T-helper 2 cell (primary cell): ENCODE data around the gene TPRG1L.
"Not testable (repeated sequence)": the region's sequence is repeated elsewhere in the genome, so short reads cannot be mapped to it uniquely, and the experiment has no call there.

Experiments used
- DNase-seq, 5 experiments: peaks; one replicate each; pipeline versions ENCODE4 v3.0.0 to v3.0.0-alpha.2; 2012 to 2022

TPRG1L gene

DNA sequence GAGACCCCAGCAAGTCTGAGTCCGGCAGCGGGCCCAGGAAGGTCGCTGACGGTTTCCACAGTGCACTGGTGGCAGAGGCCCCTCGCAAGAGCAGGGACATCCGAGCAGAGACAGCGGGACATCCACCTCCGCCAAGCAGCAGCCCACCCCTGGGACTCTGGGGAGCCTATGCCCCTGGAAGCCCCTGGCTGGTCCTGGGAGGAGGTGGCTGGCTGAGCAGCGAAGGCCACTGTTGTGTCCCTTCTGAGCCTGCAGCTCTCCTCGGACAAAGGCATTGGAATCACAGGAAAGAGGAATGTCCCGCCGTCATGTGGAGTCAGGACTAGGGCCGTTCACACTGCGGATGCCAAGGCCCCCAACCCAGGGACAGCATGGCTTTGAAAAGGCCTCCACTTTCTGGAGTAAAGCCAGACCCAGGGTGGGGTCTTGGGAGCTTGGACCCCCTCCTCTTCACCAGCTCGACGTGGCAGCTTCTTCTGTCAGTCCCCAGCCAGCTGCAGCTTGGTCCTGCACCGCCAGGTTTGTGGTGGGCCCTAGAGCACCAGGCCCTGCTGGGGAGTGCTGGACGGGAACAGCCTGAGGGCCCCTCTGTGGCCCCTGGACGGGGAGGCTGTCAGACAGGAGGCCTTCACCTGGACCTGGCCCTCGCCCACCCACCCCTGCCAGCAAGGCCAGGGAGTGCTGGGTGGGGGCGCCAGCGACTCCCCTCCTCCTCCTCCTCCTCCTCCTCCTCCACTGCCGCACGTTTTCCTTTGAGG, 14.9 kb upstream of the TPRG1L start:
- DNase-seq = no peak

DNA sequence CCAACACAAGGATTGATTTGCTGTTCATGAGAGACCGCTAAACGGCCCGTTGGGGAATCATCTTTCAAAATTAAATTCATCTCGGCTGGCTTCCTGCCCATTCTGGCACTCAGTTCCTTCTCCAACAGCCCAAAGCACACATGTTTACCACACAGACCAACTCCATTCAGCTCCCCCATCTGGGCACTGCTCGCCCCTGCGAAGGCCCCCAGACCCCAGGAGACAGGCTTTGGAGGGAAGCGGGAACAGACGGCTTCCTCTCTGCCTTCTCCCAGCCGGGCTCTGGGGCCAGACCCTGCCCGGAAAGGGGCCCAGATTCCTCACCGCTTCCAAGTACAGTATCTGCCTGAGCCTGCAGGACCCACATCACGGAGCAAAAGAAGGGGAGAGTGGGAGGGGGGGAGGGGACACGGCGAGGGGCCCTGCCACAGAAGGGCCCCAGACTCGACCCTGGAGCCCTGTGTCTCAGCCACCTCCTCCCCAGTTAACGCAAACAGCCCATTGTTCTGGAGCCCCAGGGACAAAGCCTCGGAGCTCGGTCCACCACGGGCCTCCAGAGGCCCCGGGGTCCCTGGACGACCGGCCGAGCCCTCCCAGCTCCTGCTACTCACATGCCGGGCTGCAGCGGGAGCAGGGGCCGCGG, 14.2 kb upstream of the TPRG1L start:
- DNase-seq = no peak

DNA sequence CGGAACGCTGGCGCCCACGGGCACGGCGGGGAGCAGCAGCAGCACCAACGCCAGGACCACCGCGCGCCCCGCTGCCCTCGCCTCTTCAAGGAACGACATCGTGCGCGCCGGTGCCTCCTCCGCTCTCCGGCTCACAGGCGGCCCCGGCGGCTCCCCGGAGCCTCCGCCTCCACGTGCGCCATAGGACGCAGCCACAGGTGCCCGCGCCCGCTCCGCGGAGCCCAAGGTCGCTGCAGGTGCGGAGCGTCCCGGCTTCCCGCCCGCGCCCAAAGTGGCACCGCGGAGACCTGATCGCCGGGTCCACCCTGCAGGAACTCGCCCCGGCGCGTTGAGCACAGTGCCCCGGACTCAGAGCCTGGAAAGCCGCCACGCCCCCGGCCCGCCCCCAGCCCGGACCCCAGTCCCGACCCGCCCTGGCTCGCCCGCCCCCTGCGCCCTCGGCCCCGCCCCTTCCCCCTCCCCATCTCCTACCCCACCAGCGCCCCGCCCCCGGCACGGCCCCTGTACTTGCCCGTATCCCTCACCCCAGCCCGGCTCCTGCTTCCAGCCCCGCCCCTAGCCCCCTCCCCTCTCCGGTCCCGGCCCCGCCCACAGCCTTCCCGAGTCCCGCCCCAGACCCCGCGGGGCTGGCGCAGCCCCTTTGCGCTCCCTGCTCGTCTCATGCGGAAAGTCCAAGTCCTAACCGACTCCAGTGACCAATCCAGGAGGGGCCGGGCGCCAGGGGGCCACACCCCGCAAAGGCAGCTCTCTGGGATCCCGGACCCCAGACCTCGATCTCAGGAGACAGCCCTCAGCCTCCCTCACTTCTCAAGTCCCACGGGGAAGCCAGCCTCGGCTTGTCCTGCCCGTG, 13.4 kb upstream of the TPRG1L start, which contains the start of gene MEGF6:
MEGF6 (minus strand) TSS at position 339 of the 850 bp plus-strand sequence; CDS start at position 99, 240 bp downstream.
- peak; percentile 19 to 57 (median 35) for DNase-seq

- DNase-seq = no peak
Observed at GRCh38 chr1:3612123-3612522, 12.7 kb upstream of the TPRG1L start.

DNA sequence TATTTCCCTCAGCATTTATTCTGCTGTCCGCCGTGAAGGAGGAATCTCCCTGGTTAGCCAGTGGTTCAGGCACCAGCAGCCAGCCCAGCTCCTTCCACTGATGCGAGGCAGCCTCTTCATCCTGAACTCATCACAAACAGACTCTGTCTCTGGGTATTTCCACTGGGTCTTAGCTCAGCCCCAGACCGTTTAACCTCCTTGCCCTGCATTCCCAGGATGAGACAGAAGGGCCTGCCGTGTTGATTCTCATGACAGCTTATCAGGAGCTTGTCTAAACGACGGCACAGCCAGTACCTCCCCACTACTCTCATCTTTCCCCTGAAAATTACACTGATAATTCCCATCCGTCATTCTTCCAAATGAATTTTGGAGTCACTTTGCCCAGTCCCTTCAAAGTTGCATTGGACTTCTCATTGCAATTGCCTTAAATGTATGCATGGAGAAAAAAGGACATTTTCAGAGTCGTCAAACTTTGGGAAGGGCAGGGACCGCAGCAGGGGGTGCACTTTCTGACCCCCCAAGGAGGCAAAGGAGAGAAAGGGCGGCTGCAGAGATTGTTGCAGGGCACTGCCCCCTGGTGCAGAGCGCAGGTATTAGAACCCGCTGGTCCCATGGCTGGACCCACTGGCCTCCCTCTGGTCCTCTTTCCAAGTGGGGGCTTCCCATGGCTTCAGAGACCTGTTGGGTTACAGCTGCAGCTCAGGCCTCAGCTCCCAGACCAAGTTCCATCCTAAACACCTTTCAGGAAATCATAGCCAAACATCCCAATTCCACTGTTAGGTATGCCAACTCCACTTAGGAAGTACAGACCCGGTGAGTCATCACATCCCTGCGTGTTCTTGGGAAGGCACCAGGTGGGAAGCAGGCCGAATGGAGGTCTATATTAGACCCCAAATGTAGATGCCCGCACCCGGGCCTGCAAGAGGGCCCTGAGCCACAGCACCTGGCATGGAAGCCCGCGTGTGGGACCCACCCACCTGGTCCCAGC, 9.8 kb upstream of the TPRG1L start:
- no peak for DNase-seq

DNA sequence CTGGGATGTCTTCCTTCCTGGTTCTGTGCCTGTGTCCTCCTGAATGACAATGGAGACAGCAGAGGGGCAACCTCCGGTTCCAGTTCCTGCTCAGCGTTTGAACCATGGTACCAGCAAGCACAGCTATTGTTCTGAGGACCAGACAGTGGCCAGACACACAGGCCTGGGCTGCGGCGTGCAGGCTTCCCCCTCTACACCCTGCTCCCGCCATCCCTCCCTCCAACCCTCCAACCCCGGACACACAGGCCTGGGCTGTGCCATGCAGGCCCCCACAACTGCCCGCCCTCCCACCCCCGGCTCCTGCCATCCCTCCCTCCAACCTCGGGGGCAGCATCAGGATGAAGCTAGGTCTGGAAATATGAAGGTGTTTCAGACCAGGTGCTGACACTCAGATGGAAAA, 8.0 kb upstream of the TPRG1L start:
- no peak for DNase-seq

DNA sequence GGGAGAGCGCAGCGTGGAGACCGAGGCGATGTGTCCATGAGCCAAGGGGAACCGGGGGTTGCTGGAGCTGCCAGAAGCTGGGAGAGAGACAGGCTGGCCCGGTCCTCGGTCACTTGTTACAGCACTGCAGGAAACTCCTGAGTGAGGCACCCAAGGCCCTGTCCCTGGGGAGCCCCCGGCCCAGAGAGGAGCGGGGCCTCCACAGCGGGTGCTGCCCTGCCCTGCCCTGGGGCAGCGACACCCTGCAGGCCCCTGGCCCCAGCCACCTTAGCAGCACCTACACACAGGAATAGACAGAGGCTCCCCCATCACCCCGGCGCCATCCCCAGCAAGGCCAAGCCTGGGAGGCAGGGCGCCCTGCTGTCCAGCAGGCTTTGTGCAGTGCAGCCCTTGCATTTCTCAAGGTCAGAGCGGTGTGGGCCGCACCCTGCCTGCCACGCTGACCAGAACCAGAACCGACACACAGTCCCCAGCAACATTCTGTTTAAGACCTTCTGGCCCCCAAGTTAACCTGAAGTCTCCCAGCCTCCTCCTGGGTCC, 6.9 kb upstream of the TPRG1L start:
- DNase-seq = no peak

DNA sequence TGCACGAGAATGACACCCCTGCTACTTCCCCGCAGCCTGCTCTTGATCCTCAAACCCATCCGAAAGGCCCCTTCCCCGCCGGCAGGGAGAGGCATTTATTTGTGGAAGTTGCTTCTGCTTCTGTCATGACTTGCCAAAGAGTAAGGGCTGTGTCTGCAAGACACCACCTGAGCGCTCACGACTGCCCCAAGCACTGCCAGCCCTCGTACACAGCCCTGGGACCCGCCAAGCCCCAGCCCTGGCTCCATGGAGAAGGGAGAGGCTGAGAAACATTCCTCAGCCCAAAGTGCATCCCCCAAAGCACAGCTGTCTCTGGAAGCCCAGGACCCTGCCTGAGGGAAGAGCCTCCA, 6.3 kb upstream of the TPRG1L start:
- DNase-seq = no peak

DNA sequence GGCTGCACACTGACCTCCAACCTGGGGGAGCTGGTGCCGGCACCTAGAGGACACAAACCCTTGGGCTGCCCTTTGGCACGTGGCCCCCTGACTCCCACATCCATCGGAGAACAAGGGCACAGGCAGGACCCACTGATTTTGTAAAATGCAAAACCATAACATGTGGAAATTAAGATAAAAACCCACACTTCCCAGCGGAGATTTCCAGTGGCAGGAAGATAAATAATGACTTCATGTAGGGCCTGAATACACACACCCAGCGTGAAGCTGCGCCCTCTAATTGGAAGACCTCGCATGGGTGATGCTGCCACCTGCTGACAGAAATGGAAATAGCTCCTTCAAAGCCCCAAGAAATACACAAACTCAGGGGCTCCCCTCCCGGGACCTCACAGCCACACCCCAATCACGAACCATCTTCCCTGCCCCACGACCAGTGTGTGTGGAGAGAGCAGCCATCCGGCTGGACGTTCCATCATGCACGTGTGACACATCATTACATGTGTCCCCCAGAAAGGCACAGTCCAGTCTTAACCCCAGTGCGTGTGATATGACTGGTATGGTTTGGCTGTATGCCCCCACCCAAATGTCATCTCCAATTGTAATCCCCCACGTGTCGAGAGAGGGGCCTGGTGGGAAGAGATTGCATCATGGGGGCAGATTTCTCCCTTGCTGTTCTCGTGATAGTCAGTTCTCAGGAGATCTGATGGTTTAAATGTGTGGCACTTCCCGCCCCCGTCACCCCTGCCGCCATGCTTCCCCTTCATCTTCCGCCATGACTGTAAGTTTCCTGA, 5.7 kb upstream of the TPRG1L start:
- peak; percentile 40 to 69 (median 59) for DNase-seq

- no peak for DNase-seq
Observed at GRCh38 chr1:3620708-3621107, 4.1 kb upstream of the TPRG1L start.

GRCh38 chr1:3621151-3621671, 3.6 kb upstream of the TPRG1L start:
- not testable (repeated sequence) for DNase-seq

DNA sequence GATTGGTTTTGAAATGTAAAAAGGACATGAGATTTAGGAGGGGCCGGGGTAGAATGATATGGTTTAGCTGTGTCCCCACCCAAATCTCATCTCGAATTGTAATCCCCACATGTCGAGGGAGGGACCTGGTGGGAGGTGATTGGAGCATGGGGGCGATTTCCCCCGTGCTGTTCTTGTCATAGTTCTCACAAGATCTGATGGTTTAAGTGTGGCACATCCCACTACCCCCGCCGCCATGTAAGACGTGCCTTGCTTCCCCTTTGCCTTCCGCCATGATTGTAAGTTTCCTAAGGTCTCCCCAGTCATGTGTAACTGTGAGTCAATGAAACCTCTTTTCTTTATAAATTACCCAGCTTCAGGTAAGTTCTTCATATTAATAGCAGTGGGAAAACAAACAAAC, 2.7 kb upstream of the TPRG1L start:
- DNase-seq = not testable (repeated sequence)

DNA sequence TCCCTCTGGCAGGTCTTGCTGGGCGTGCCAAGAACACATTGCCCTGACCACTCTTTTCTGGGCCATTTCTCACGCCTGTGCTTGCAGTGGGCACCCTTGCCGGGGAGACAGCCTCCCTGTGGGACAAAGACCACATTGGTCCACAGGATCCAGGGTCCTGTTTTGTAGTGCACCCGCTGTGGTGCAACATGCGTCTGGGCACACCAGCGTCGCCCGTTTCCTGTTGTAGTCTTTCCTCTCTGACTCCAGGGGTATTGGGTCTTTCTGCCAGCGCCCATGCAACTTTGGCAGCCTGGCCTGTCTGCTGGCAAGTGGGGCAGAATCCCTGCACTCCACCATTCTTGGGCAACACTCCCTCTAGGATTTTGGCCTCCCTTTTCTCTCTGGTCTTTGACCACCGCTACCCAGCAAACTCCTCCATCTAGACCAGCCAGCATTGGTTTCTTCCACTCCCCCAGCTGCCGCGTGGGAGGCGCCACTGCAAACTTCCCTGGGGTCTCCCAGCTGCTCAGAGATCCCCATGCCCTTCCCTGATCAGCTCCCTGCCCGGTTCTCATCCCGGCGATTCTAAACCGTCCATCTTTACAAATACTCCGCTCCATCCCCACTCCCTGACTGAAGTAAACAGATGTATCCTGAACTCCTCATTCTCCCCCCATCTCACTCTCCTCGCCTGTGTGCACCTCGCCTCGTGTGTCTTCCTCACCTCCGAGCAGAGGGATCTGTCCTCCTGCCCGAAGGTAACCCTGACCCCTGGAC, 1.2 kb upstream of the TPRG1L start:
- peak in 1 of 5 experiments; percentile 19 for DNase-seq

DNA sequence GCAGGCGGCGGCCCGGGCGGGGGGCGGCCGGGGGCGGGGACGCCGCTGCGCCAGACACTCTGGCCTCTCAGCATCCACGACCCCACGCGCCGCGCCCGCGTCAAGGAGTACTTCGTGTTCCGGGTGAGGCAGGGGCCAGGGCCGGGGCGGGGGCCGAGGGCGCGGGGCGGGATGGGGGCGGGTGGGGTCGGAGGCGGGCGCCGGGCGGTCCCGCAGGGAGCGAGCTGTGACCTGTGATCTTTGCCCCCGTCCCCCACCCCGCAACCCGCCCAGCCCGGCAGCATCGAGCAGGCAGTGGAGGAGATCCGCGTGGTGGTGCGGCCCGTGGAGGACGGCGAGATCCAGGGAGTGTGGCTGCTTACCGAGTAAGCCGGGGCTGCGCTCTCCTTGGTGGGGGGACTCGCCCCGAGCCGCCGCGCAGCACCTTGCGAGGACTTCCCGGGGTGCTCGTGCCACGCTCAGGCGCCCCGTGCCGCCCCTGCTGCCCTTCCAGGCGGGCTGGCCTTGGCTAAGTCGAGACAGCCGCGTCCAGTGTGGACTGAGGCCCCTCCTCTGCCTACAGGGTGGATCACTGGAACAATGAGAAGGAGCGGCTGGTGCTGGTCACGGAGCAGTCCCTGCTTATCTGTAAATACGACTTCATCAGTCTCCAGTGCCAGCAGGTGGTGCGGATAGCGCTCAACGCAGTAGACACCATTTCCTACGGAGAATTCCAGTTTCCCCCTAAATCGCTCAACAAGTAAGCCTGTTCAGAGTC, 514 bp downstream of the TPRG1L start:
- DNase-seq = peak in 2 of 5 experiments; percentile 19 to 48

- no peak for DNase-seq
Observed at GRCh38 chr1:3626025-3626424, 1.2 kb downstream of the TPRG1L start.

- DNase-seq = no peak
Observed at GRCh38 chr1:3627515-3628253, 2.9 kb downstream of the TPRG1L start.

DNA sequence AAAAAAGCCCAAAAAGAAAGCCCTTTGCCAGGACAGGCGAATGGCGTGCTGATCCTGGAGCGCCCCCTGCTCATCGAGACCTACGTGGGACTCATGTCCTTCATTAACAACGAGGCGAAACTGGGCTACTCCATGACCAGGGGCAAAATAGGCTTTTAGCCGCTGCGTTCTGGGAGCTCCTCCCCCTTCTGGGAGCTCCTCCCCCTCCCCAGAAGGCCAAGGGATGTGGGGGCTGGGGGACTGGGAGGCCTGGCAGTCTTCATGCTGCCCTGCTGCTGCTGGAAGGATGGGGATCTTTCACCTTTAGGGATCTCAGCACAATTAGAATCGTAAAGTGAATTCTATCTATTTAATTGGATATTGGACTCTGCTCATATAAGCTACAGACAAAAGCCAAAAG, 3.6 kb downstream of the TPRG1L start:
- DNase-seq = no peak

GRCh38 chr1:3629561-3630160, 4.8 kb downstream of the TPRG1L start:
- DNase-seq = no peak
